HPDE6-E6E7 (cell line): ENCODE results near the gene PRR20D.
A peak's percentile ranks its signal among the peaks of the same experiment; 100 is the strongest.
"Not testable (repeated sequence)": the region's sequence is repeated elsewhere in the genome, so short reads cannot be mapped to it uniquely, and the experiment has no call there.

Experiments used
- DNase-seq: peaks from one replicate; pipeline ENCODE4 v3.0.0; 2011; ENCODE audit warnings: missing footprints; ENCODE audit errors: extremely low spot score

PRR20D gene

DNA sequence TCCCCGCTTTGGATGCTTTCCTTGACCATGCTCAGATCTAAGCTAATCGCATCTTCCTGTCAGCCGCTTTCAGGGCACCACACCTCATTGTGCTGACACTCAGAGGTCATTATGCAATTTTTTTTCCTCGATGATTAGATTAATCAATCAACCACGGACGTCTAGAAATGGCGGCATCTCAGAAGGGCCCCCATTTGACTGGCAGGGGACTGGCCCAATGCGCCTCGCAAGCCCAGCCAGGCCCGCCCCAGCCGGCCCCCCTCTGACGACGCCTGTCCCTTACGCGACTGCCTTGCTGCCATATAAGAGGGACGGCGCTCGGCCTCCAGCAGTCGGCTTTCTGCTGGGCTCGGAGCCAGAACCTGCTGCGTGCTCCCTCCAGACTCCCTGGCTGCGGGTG lies at the start of gene PRR20D:
PRR20D (plus strand) TSS at position 301 of the 400 bp plus-strand sequence. CDS start 387 bp downstream, outside the sequence.
- DNase-seq = not testable (repeated sequence)

DNA sequence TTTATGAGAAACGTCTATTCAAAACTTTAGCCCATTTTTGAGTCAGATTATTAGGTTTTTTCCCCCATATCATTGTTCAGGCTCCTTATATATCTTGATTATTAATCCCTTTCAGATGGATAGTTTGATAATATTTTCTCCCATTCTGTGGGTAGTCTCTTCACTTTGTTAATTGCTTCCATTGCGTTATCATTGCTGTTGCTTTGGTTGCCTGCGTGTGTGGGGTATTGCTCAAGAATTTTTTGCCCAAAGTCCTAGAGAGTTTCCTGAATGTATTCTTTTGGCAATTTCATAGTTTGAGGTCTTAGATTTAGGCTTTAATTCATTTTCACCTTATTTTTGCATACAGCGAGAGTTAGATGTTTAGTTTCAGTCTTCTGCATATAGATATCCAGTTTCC lies 45.5 kb upstream of the PRR20D start:
- DNase-seq = no peak

DNA sequence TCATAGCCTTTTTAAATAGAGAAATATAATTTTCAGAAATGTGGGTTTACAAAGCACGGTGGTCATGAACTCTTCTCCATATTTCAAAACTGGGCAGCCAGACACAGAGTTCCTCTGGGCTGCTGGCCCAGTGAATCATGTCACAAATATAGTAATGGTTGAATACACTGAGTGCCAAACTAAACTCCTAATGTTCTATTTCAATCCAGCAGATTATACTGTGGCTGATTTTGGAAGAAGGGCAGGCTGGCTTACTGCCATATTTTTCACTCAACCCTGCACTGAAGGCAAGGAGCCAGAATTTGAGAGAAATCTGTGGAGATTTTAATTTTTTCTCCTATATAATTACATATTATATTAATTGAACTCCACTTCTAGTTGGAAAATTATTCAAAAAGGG lies 36.8 kb upstream of the PRR20D start:
- DNase-seq = no peak

DNA sequence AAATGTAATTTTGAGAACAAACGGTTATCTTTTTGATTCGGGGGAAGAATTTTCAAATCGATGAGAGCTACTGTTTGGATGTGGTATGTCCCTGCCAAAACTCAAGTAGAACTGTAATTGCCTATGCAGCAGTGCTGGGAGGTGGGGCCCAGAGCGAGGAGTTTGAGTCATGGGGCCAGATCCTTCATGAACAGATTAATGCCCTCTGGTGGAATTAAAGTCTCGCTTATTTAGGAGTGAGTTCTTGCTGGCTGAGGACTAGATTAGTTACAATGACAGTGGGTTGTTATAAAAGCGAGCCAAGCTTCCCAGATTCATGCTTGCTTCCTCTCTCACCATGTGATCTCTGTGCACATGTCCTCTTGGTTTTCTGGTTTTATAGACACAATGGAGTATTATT lies 31.5 kb upstream of the PRR20D start:
- DNase-seq = no peak

DNA sequence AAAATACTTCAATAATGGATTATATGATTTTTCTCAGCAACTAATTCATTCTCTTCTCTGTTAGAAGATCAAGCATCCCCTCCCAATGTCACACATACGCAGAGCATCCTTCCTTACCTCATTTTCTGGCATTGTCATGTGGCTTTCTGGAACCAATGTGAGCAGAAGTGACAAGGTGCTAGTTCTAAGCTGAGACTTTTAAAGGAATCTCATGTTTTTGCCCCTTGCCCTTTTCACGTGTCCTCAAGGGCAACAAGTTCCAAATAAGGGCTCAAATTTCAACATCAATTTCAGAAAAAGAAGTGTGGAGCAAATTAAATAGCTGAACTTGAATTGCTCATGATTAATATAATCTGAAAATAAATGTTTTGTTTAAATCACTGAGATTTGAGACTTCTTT lies 24.3 kb upstream of the PRR20D start:
- DNase-seq = no peak

DNA sequence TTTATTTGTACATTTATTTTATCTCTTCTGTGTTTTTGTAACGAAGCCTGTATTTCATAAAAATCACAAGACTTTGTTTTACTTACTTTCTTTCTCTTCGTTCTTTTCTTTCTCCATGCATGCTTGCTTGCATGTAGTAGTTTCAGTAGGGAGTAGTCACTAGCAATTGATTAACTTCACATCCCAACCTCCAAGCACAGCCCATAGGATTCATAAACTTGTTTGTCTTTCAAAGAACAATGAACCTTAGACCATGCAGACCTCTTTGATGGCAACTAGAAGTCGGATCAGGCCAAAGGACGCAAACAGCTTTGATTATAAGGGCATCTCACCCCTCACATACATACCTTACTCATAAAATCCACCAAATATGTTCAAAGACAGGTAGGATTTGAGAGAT lies 22.8 kb upstream of the PRR20D start:
- no peak for DNase-seq

DNA sequence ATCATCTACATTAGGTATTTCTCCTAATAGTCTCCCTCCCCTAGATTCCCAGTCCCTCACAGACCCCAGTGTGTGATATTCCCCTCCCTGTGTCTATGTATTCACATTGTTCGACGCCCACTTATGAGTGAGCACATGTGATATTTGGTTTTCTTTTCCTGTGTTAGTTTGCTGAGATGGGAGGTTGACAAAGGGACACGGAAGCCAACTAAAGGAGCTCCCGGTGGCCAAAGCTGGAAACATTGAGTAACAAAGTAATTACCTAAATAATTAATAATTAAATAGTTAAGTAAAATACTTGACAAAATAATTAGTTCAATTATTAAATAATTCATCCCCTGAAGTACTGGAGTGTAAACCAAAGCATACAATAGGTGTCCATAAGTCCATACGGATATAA lies 21.4 kb upstream of the PRR20D start:
- DNase-seq = peak; percentile 3

DNA sequence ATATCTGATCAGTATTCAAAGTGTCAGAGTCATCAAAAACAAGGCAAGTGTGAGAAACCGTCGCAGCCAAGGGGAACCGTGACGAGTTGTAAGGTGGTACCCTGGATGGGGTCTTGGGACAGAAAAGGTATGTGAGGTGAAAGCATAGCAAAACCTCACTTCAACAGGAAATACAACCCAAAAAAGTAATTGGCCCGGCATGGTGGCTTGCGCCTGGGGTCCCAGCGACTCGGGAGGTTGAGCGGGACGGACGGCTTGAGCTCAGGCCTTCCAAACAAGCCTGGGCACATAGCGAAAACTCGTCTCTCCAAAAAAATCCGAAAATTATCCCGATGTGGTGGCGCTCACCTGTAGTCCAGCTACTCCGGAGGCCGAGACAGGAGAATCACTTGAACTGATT lies 20.7 kb upstream of the PRR20D start:
- not testable (repeated sequence) for DNase-seq

DNA sequence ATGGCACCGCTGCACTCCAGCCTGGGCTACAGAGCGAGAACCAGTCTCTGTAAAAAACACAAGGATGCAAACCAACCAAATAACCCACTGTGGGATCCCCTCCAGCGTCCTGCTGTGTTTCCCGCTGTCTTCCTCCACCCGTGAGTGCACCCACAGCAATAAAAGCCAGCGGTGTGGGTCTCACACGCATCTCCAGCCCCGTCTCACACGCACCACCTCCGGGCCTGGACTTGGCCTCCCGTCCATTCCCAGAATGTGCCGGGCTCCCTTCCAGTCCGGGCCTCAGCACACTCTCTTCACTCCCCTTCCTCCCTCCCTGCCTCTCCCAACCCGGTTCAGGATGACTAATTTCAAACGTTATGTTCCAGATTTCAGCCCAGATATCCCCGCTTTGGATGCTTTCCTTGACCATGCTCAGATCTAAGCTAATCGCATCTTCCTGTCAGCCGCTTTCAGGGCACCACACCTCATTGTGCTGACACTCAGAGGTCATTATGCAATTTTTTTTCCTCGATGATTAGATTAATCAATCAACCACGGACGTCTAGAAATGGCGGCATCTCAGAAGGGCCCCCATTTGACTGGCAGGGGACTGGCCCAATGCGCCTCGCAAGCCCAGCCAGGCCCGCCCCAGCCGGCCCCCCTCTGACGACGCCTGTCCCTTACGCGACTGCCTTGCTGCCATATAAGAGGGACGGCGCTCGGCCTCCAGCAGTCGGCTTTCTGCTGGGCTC lies 20.0 kb upstream of the PRR20D start, which contains the start of gene PRR20A:
PRR20A (plus strand) TSS at position 684 of the 734 bp plus-strand sequence. CDS start 387 bp downstream, outside the sequence.
- DNase-seq = not testable (repeated sequence)

DNA sequence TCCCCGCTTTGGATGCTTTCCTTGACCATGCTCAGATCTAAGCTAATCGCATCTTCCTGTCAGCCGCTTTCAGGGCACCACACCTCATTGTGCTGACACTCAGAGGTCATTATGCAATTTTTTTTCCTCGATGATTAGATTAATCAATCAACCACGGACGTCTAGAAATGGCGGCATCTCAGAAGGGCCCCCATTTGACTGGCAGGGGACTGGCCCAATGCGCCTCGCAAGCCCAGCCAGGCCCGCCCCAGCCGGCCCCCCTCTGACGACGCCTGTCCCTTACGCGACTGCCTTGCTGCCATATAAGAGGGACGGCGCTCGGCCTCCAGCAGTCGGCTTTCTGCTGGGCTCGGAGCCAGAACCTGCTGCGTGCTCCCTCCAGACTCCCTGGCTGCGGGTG lies 13.2 kb upstream of the PRR20D start, which contains the start of gene PRR20B:
PRR20B (plus strand) TSS at position 301 of the 400 bp plus-strand sequence. CDS start 387 bp downstream, outside the sequence.
- DNase-seq = not testable (repeated sequence)

DNA sequence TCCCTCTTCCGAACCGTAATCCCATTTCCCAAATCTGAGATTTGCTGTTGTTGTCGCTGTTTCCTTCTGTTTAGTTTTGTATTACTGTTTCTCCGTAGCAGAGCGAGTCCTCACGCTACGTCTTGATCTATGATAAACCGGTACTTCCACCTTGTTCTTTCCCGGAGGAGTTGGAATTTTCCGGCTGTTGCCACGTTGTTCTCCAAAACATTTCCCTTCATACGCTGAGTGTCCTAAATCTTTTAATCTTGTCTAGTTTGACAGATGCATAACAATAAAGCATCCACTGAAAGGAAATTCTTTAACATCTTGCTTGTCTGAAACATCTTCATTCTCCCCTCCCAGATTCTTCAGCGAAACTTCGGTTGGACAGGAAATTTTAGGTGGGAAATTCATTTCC lies 12.3 kb upstream of the PRR20D start:
- DNase-seq = not testable (repeated sequence)

DNA sequence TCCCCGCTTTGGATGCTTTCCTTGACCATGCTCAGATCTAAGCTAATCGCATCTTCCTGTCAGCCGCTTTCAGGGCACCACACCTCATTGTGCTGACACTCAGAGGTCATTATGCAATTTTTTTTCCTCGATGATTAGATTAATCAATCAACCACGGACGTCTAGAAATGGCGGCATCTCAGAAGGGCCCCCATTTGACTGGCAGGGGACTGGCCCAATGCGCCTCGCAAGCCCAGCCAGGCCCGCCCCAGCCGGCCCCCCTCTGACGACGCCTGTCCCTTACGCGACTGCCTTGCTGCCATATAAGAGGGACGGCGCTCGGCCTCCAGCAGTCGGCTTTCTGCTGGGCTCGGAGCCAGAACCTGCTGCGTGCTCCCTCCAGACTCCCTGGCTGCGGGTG lies 6.7 kb upstream of the PRR20D start, which contains the start of gene PRR20C:
PRR20C (plus strand) TSS at position 301 of the 400 bp plus-strand sequence. CDS start 387 bp downstream, outside the sequence.
- DNase-seq = not testable (repeated sequence)

DNA sequence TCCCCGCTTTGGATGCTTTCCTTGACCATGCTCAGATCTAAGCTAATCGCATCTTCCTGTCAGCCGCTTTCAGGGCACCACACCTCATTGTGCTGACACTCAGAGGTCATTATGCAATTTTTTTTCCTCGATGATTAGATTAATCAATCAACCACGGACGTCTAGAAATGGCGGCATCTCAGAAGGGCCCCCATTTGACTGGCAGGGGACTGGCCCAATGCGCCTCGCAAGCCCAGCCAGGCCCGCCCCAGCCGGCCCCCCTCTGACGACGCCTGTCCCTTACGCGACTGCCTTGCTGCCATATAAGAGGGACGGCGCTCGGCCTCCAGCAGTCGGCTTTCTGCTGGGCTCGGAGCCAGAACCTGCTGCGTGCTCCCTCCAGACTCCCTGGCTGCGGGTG lies 6.5 kb downstream of the PRR20D start, which contains the start of gene PRR20E:
PRR20E (plus strand) TSS at position 301 of the 400 bp plus-strand sequence. CDS start 387 bp downstream, outside the sequence.
- not testable (repeated sequence) for DNase-seq

DNA sequence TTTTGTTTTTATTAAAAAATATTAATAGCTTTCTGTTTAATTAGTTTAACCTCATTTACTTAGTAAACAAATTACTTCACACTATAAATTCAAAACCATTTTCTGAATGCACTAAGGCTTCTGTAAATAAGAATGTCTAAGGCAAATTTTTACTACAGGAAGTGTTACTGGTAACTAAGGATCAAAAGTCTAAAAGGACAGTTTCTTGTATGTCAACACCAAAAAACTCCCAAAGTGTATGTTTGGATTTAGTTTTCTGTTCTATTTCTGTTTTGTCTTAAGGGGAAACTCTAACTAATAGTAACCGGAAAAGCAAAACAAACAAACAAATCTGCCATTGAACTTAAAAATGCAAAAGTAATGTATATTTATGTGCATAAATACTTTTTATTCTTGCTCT lies 31.2 kb downstream of the PRR20D start:
- DNase-seq = no peak

DNA sequence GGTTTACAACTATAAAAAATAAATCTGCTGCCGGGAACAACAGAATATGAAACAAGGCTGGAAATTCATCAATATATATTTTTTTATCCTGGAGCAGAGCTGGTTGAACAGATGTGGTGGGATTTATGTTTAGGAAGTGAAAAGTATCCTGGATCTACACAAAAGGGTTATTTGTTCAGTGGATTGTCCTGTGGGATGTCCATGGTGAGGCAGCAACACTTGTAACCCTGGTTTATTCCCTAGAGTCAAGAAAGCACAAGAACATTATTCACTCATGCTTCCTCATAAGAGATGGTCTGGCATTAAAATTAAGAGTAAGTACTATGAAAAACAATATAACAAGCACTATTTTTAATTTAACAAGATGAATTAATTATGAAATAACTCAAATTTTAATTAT lies 52.6 kb downstream of the PRR20D start:
- no peak for DNase-seq
